EH (cell line): ENCODE data around the gene MYBPC1.

Source experiments
- DNase-seq: peaks from one replicate; pipeline ENCODE4 v3.0.0-alpha.2; 2015; ENCODE audit warnings: low read depth

MYBPC1 gene

DNA sequence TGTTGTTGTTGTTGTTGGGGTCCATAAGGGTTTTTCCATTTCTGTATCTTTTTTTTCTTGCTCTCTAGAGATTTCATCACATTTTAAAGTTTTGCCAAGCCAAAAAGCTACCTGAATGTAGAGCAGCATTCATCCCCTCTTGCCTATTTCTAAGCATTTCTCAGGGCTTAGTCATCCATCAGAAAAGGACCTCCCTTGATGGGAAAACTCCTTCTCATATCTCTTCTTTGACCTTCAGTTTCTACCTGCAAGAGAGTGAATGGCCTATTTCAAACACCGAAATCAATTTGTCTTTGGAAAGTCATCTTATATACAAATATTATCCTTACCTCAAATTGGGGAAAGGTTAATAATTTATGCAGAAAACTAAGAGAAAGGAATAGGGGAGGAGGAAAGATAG lies 4.5 kb downstream of the MYBPC1 start:
- DNase-seq: no peak

DNA sequence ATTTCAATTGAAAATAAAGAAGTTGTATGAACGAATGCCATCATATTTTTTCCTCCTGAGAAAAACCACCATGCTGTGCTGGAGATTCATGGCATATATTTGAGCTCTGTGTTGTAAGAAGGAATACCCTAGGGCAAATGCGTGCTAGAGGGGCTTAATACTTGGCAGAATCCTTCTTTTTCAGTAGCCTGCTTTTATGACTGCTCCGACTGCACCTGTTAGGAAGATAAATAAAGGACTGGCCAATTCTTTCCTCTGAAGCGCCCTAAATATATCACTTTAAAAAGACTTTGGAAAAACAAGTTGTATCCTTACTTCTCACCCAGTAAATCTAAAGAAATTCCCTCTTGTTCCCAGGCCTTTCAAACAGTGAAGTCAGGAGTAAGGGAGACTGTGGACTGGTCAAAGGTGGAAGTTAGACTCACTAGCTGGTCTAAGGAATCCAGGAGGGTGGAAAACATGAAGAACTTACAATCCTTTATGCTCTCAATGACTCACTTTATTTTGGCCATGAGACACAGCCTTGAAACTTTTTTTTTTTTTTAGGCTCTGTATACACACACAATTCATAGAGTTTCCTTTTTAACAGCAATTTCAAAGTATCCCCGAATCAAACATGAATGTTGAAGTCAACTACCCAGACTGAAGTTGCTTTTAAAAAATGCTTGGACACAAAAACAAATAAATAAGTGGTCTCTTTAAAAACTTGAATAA lies 5.2 kb downstream of the MYBPC1 start:
- no peak for DNase-seq

DNA sequence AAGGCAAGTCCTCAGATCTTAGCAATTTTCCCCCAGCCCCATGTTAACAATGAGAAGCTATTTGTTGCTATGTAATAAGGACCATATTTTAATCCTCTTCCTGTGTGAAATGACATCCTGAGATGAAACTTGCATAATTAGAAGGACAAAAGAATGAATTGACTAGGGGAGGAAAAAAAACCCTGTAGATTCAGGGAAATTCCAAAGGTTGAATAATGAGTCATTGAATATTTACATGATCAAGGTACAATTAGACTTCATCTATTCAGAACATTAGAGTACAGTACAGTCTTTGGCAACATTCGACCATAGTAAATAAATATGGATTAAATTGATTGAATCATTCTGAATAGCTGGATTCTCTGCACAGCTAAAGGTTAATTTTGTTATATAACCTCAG lies 9.4 kb downstream of the MYBPC1 start:
- DNase-seq: no peak

DNA sequence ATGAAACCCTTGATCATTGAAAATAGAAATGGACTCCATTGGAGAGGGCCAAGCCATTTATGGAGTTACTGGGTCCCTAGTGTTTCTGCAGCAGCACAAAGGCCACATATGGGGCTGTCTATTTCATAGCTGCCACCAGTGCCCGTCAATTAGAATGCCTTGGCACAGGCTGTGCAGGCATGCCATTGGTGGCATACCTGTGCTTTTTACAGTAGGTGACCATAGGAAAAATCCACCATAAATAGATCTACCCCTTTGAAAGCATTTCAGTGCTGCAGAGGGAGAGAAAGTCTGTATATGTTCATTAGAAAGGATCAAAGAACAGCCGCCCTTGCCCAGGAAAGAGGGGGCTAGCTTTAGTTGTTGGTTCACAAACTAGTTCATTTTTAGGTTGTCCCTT lies 13.1 kb downstream of the MYBPC1 start:
- DNase-seq: no peak

DNA sequence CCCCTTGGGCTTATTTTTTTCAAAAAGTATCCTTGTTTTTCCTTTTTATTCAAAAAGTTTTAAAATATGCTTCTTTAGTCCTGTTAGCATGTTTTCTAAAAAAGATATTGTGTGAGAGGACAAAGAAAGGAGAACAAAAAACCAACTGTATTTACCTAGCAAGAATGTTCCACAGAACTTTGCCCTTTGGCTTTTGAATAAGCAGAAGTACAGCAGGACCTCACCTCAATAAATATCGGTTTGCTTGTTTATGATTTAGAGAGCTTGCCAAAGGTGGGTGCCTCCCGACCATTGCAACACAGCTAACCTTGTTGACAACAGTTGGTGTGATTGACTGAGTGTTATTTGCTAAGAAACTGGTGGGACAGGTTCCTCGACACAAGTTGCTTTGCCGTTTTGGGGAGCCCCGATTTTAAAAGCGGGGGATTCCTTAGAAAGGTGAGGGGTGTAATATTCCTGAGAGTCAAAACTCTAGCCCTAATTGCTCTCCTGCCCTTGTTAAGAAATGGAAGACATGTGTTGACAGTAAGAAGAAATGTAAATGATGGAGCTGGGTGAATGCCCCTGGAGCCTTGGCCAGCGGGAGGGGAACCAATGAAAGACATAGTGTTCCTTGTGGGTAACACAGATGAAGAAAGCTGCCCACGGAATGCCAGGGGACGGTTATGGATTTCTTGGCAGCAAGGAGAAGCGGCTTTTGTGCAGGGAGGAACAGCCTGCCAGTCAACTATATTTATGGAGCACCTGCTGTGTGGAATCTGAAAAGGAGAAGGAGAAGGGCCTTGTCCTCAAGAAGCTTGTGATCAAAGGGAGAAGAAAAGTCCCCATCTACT lies 13.7 kb downstream of the MYBPC1 start:
- DNase-seq: no peak

DNA sequence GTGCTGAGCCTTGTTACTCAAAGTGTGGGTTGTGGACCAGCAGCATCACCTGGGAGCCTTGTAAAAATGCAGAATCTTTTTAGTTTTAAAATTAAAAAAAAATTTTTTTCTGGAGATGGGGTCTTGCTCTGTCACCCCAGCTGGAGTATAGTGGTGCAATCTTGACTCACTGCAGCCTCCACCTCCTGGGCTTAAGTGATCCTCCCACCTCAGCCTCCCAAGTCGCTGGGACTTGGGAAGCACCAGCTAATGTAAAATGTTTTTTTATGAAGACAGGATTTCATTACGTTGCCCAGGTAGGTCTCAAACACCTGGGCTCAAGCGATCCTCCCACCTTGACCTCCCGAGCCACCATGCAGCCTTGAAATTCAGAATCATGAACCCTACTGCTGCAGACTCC lies 14.4 kb downstream of the MYBPC1 start:
- no peak for DNase-seq

DNA sequence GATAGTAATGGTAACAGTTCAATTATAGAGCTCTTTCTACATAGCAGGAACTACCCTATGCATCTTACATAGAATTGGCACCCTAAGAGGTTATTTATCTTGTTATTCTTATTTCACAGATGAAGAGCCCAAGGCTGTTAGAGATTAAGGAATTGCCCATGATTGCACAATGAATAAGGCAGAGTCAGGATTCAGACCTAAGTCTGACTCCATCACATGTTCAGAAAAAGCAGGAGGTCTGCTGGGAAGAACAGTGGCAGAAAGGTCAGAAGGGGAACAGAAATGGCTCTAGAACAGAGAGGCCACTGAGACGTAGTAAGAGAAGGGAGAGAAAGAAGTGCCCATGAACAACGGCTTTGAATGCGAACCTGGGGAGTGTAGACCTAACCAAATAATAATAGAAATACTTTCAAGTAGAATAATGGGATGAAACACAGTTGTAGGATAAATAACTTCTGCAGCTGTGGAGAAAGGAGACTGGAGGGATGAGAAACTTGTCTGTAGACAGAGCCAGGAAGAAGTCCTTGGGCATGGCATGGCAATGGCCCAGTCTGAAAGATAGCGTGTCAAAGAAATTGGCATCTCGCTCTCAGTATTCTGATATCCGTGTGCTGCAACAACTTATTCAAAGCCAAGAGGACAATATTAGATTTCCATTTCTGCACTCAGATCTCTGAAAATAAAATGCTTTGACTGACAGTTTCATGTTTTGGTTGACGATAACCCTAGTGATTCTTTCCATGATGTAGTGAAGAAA lies 17.6 kb downstream of the MYBPC1 start:
- no peak for DNase-seq

DNA sequence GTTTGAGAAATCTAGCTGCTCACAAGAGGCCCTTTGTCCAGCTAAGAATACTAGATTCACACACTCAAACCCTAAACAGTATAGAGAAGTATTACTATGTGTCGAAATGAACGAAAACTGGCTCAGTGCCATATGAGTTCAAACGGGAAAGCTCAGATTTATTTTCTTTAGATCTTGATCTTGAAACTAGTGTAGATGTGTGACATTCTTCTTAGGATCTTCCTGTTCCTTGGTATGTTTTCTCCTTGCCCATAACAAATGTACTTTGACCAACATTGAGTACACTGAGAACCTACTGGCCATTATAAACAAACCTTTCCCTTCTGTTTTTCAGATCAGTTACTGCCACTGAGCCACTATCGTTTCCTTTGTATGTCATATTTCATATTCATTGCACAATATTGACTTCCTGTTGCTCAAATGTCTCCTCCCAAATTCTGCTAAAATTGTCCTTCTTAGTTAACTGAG lies 21.3 kb downstream of the MYBPC1 start:
- DNase-seq: peak; percentile 1

DNA sequence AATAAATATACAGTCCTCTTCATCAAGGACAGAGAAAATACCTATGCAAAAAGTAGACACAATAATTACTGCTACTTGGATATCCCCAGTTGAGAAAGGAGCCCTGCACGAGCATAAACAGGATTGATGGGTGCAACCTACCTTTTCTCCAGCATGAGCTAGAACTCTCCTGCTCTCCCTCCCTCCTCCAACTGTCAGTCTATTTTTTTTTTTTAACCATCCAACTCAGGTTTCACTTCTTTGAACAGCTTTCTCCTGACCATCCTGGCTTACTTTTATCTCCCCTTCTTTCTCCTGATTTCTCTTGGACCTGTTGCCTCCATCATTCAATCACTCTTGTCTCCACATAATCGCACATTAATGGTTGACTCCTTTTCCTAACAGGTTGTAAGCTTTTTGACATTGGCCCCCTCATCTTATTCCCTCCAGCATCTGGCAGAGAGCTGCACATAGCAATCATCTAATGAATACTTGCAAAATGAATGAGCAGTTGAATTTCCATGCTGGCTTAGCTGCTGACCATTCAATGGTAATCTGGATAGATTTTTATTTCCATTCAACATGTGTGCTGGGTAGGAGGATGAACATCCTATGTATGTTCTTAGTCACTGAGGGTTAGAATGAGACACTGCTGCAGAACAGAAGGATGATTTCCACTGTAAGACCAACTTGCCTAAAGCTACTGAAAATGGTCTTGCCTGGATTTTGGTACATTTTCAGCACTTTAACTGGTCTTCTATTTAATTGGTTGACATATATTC lies 24.4 kb downstream of the MYBPC1 start:
- DNase-seq: no peak

DNA sequence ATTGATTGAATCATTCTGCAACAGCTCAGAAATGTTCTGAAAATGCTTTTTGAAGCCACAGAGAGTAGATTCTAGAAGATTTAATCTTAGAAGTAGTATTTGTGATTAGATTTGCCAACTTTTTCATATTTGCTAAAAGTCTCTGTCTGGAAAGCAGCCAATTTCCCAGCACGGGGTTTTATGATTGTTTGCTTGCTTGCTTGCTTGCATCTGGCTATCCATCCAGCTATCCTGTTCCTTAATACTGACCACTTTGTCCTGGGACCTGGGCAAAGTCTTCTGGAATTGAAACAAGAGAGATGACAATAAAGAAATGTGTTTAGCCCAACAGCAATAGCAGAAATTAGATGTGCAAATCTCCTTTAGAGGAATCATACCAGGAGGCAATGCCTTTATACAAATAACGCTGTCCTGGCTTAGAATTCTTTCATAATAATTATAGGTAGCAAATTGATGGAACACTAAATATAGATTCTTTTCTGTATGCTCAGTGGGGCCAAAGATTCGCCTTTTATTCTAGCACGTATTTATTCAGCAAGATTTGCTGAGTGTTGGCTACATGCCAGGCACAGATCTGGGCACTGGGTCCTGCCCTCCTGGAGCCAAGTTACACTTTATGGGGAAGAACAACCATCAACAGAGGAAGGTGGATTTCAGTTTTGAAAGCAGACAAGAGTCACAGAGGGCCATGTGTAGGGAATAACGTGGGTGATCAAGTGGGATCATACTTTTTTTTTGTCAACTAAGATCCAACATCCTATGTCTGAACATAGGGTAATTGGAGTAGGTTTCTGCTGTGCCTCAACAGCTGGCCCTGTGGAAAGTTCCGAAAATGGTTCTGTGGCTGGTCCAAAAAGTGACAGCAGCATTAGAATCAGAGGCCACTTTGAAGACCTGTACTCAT lies 25.3 kb downstream of the MYBPC1 start:
- DNase-seq: no peak

DNA sequence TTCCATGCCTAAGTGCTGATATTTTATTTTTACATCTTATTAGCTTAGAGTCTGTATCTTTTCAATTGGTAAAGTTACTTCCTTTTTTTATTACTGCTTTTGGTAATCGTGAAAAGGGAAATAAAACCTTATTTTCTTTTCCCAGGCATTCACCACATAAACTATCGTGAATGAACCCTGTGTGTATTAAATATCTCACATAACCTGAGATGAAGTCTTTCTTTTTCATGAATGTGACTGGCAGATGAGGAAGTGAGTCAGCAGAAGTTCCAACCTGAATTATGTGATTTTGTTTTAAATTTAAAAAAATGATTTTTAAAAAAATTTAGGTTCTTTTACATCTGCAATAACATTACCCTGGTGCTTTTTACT lies 26.0 kb downstream of the MYBPC1 start:
- no peak for DNase-seq

DNA sequence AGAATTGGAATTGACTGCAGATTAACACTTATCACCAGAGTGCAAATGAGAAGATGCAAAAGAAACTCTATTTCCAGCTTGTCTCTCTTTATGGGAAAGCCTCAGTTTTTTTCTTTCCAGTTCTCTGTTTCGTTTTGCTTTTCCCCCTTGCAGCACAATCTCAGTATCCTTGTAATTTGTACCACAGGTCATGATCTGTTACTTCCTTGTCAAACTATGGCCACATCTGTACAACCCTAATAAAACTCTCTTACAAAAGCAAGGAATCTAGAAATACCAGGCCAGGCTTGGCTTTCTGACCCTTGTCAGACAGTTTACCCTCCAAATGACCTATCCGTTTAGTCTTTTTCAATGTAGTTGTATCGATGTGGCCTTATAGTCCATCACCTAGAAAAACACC lies 33.9 kb downstream of the MYBPC1 start:
- no peak for DNase-seq

DNA sequence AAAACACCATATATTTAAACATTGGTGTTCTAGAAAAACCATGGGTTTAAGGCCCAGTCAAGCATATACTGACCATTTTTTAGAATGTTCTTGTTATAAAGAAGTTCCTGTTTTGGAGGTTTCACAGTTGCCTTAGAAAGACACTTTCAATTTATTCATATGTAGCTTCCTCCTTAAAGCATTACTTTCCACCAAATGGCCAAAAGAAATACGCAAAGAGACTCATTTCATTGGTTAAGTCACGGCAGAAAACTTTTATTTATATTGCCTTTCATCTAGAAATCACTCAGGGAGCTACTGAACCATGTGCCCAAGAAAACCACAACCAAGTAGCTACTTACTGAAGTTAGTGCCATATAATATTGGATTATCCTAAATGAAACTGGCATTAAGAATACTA lies 40.0 kb downstream of the MYBPC1 start:
- DNase-seq: no peak

DNA sequence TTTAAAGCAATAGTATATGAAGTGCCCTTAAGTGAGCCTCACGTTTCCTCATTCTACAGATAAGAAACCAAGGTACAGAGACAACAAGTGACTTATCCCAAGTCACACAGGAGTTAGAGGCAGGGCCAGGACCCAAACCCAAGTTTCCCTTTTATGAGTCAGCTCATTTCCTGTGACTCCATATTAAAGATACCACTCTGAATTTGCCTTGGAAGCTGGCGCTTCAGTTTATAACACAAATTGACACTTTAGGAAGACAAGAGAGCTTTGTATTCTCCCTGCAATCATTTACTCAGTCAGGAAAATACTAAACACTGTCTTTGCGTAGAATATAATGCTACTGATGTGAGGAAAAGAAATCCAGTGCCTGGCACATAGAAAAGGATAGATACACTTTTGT lies 43.2 kb downstream of the MYBPC1 start:
- DNase-seq: no peak

DNA sequence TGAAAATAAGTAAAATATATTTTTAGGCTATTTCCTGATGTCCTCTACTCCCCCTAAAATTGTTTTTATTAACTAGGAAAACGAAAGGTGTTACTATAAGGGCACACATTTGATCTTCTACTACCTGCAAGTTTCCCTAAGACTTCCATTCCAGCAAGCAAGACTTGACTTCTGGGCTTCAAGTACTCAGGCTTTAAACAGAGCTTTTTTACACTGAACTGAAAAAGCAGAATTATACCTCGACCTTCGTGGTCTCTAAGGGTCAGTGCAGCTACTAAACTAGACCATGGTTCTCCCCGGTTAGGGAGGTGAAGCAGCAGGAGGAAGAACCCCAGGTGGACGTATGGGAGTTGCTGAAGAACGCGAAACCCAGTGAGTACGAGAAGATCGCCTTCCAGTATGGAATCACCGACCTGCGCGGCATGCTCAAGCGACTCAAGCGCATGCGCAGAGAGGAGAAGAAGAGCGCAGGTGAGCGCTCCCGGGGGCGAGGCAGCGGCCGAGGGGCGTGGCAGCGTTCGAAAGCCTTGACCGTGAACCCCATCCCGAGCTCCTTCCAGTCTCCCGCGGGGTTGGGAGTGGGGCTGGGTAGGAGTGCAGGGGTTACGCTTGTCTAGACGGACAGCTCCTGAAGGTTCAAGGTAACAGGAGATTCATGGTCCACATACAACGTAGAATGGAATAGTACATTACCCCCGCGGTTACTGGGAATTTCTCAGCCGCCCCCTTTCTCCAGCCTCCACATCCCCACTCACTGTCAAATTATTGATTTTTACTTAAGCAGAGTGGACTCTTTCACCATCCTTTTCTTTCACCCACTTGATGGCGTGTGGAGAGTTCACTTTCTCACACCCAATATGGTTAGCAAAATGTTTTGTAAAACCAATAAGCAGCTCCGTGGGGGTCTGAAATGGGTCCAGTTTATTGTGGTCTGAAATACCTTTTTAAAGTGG lies 47.6 kb downstream of the MYBPC1 start:
- DNase-seq: no peak

DNA sequence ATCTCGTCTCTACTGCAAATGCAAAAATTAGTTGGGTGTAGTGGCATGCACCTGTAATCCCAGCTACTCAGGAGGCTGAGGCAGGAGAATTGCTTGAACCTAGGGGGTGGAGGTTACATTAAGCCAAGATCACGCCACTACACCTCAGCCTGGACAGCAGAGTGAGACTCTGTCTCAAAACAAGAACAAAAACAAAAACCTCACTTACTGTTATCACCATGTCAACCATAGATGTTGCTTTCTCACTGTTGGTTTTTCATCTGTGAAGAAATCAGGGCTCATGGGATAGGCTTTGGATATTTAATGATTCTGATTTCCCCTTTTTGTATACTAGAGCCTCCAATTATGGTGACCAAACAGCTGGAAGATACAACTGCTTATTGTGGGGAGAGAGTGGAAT lies 52.9 kb downstream of the MYBPC1 start:
- no peak for DNase-seq

DNA sequence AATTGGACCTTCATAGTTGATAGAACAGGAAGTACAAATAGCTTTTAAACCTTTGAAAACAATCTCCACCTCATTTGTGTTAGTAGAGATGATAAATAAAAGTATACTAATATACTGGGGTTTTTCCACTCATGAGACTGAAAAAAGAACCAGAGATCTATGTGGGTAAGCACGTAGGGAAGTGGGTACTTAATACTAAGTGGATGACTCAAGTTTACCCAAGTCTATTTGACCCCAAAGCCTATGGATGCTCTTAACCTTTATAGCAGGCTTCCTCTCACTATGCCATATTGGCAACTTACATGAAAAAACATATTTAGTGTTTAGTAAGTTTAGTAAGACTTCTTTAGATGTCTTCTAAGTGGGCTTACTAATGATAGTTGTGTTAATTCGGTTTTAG lies 53.4 kb downstream of the MYBPC1 start:
- DNase-seq: no peak

DNA sequence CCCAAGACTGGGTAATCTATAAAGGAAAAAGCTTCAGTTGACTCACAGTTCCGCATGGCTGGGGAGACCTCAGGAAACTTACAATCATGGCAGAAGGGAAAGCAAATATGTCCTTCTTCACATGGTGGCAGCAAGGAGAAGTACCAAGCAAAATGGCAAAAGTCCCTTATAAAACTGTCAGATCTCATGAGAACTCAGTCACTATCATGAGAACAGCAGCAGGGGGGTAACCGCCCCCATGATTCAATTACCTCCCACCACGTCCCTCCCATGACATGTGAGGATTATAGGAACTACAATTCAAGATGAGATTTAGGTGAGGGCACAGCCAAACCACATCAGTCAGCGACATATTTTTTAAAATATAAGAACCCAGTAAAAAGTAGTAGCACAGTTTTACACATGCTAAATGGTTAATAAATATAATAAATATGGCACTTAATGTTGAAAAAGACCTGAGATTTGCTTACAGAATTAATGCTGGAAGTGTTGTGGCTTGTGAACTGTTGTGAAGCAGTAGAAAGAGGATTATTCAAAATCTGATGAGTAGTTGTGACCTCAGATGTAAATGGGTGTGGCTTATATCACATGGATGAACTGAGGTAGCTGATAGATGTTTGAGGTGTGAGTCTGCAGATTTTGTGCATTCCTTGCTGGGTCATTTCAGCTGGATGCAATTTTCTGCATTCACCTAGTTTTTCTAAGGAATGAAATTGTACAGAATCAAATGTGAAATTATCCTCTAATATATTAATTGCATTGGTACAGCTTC lies 55.8 kb downstream of the MYBPC1 start:
- no peak for DNase-seq

DNA sequence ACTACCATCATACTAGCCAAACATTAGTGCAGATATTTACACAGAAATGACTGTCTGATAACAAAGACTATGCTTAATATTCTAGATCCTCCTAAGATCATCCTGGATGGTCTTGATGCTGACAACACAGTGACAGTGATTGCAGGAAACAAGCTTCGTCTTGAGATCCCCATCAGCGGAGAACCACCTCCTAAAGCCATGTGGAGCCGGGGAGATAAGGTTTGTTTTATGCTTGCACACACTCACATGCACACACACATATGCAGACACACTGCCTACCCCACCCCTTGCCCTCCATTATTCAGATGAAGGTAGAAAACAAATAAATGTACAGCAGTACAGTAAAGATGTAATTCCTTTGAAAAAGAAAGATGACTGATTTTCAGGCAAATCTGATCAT lies 58.3 kb downstream of the MYBPC1 start:
- no peak for DNase-seq
